Suprapubic skin (tissue), 4 donors: ENCODE results near the gene UBE2E2.

Experiments used
- CTCF ChIP-seq, 2 donors: fragments of 200-600 bp in 1 of 2; fragments of 450-650 bp in 1 of 2; sonication (generic) in 1 of 2; IDR thresholded peaks; one replicate each; pipeline ENCODE4 v1.5.1; 2016 to 2019; ENCODE audit warnings: antibody characterized with exemption in 2 of 2, mild to moderate bottlenecking in 1 of 2, moderate library complexity in 1 of 2
- EP300 ChIP-seq: sonication (generic); formaldehyde crosslinking; IDR thresholded peaks from one replicate; pipeline ENCODE4 v1.6.1; 2017; ENCODE audit warnings: antibody characterized with exemption
- POLR2A ChIP-seq, 2 donors: fragments of 450-650 bp; IDR thresholded peaks; one replicate each; pipeline ENCODE4 v1.6.1; 2017; ENCODE audit warnings: antibody characterized with exemption in 2 of 2, mild to moderate bottlenecking in 2 of 2, moderate library complexity in 2 of 2
- POLR2AphosphoS5 ChIP-seq, 3 donors: sonication (generic); formaldehyde crosslinking; IDR thresholded peaks; one replicate each; pipeline ENCODE4 v1.6.1; 2017; ENCODE audit warnings: antibody characterized with exemption in 3 of 3

DNA sequence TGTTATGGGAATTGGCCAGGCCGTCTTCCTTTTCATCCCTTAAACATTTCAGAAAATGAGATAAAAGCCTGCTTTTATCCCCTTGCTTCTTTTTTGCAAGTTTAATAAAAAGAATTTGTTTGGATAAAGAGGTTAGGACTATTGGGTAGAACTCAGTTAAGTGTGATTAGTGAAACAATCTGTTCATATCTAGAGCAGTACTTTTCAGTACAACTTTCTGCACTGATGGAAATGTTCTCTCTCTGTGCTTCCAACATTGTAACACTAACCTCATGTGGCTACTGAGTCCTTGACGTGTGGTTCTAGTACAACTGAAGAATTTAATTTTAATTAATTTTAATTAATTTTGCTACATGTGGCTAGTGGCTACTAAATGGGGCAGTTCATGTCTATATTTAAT is 246.9 kb downstream of the UBE2E2 start:
- no peak for TF ChIP-seq CTCF (IDR thresholded peaks at IDR 0.05)
- no peak for TF ChIP-seq EP300
- TF ChIP-seq POLR2AphosphoS5 (IDR thresholded peaks at IDR 0.05), result no peak
- no peak for TF ChIP-seq POLR2A (IDR thresholded peaks at IDR 0.05)
